Esophagus squamous epithelium (tissue), 4 donors: ENCODE measurements around the gene KLHL18.

Experiments
- CTCF ChIP-seq, 6 experiments: fragments of 450-650 bp in 4 of 6; fragments of 200-600 bp in 2 of 6; sonication (generic) in 2 of 6; IDR thresholded peaks; one replicate each; pipeline ENCODE4 v1.5.1; 2016 to 2019; ENCODE audit warnings: antibody characterized with exemption in 6 of 6, mild to moderate bottlenecking in 4 of 6, moderate library complexity in 4 of 6
- POLR2A ChIP-seq, 4 donors: fragments of 450-650 bp; IDR thresholded peaks; one replicate each; pipeline ENCODE4 v1.6.1; 2017; ENCODE audit warnings: antibody characterized with exemption in 4 of 4, mild to moderate bottlenecking in 4 of 4, moderate library complexity in 3 of 4

- TF ChIP-seq CTCF (IDR thresholded peaks at IDR 0.05) (no peak), POLR2A (IDR thresholded peaks at IDR 0.05) (no peak)
Measured at GRCh38 chr3:47318916-47319315, 36.2 kb downstream of the KLHL18 start.
